Epithelial cell of proximal tubule (primary cell): ENCODE data around the gene KCTD16. TPM values are rescaled to one million over a fixed set of nuclear protein-coding genes. Genes with fewer than 3 reads are reported as not detected.

Source experiments
- DNase-seq: peaks from one replicate; pipeline ENCODE4 v3.0.0-alpha.2; 2011; ENCODE audit warnings: low read depth
- H3K4me3 ChIP-seq: 2 replicates; pipeline ENCODE4 v1.5.1; 2011; ENCODE audit warnings: low read depth, mild to moderate bottlenecking, low read length
- CTCF ChIP-seq: conservative IDR thresholded peaks from 2 replicates; pipeline ENCODE4 v1.5.1; 2012; ENCODE audit warnings: low read depth, mild to moderate bottlenecking, low read length
- total RNA-seq: library from RNA; depleted of rRNA; stranded (reverse); fragments of >200 nt; gene quantifications from 2 replicates; pipeline ENCODE4 v1.2.3, GENCODE V29; 2015

The KCTD16 gene
- total RNA-seq, 1 donor from 2014 or later = 0.06 TPM

DNA sequence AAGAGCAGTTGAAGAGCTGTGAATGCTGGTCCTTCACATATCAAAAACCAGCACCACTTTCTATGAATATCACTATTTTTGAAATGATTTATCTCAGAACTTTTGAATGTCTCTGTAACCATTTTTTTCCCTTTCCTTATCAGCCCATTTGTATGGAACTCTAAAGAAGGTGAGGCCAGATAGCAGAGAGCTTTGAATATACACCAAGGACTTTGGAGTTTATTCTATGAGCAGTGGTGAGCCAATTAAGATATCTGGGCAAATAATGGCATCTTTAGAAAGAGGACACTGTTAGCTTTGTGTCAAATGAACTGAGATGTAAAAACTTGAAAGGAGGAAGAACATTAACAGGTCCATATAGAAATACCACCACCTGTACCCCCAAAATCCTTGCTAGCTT, 22.0 kb downstream of the KCTD16 start:
- no peak for TF ChIP-seq CTCF
- no peak overlapping the region for H3K4me3 ChIP-seq
- no peak for DNase-seq

DNA sequence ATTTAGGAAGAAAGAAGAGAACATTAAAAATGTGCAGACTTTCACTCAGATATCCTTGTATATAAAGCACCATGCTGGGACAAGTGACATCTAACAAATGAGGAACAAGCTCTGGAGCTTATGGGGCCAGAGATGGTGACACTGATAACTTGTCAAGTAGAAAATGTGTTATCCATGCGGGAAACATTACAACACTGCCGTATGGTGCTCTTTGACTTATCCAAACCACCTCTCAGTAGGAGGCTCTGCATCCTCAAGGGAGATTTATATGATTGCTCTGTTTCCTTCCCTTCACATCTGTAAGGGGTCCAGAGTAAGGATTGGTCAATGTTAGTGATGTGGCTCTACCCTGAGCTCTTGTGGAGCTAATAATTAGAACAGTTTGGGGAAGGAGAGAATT, 23.5 kb downstream of the KCTD16 start:
- no peak for TF ChIP-seq CTCF
- no peak for DNase-seq
- no peak overlapping the region for H3K4me3 ChIP-seq

DNA sequence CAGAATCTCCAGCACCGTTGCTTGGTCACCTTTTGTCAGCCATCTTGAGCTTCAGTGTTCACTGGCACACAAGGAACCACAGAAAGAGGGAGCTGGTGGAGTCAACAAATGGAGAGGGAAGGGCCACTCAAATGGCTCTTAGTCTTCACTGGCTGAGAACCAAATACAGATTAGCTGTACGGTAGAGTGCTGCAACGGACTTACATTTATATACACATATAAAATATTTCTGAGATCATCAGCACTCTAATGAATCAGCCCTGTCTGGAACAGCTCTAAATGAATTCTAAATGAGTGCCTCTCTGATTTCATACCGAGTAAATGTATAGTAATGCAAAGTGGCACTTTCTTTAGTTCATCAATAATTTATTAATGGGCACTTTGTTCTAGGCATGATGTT, 24.8 kb downstream of the KCTD16 start:
- no peak overlapping the region for H3K4me3 ChIP-seq
- no peak for TF ChIP-seq CTCF

GRCh38 chr5:144196612-144197011, 25.9 kb downstream of the KCTD16 start:
- TF ChIP-seq CTCF = no peak
- H3K4me3 ChIP-seq = no peak overlapping the region
- no peak for DNase-seq

More for the DNA sequence above, 24.8 kb downstream of the KCTD16 start:
- DNase-seq = no peak

- no peak overlapping the region for H3K4me3 ChIP-seq
- no peak for DNase-seq
- TF ChIP-seq CTCF = no peak
These were observed 27.7 kb downstream of the KCTD16 start for GRCh38 chr5:144198386-144198785.

- TF ChIP-seq CTCF = no peak
- DNase-seq = no peak
- H3K4me3 ChIP-seq = no peak overlapping the region
These were observed 30.9 kb downstream of the KCTD16 start for GRCh38 chr5:144201588-144201987.

DNA sequence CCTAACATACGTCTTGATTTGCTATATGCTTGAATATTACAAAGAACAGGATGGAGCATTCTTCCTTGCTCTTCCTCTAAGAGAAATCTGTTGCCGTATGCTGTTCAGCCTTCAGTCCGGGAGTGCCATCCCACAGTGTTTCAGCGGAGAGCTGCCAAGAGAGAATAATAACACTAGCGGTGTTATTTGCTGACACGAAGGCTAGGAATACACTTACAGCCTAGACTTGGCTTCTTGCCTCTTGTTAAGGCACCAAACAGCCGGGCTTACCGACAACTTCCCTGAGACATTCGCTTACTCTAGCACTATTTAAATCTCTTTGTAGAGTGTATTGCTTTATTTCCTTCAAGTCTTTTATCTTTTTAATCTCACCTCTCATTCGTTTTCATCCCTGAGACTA, 31.4 kb downstream of the KCTD16 start:
- H3K4me3 ChIP-seq = no peak overlapping the region
- no peak for DNase-seq
- TF ChIP-seq CTCF = no peak
